HEK293 (cell line): ENCODE measurements around the gene EFCAB5.

ENCODE experiments used
- CTCF ChIP-seq: fragments of 450-650 bp; formaldehyde crosslinking; IDR thresholded peaks from 2 replicates; pipeline ENCODE4 v1.5.1; 2016; ENCODE audit warnings: missing biosample characterization, missing genetic modification characterization
- KLF1 ChIP-seq: fragments of 450-650 bp; formaldehyde crosslinking; IDR thresholded peaks from 2 replicates; pipeline ENCODE4 v1.5.1; 2016; ENCODE audit warnings: missing biosample characterization, missing genetic modification characterization
- ZBTB8A ChIP-seq: fragments of 450-650 bp; formaldehyde crosslinking; IDR thresholded peaks from 2 replicates; pipeline ENCODE4 v1.5.1; 2016; ENCODE audit warnings: missing biosample characterization, missing genetic modification characterization
- ZNF121 ChIP-seq: fragments of 450-650 bp; formaldehyde crosslinking; IDR thresholded peaks from 2 replicates; pipeline ENCODE4 v1.5.1; 2016; ENCODE audit warnings: missing biosample characterization, missing genetic modification characterization
- ZNF169 ChIP-seq: fragments of 450-650 bp; formaldehyde crosslinking; IDR thresholded peaks from 2 replicates; pipeline ENCODE4 v1.5.1; 2016; ENCODE audit warnings: missing biosample characterization, missing genetic modification characterization
- ZSCAN18 ChIP-seq: fragments of 450-650 bp; formaldehyde crosslinking; IDR thresholded peaks from 2 replicates; pipeline ENCODE4 v1.5.1; 2016; ENCODE audit warnings: missing biosample characterization, missing genetic modification characterization

GRCh38 chr17:30153463-30153862, 212.0 kb downstream of the EFCAB5 start:
- TF ChIP-seq ZNF121 (tag by site-specific recombination) (no peak), ZSCAN18 (tag by site-specific recombination) (no peak), CTCF (tag by site-specific recombination) (no peak), ZNF169 (tag by site-specific recombination) (no peak), ZBTB8A (tag by site-specific recombination) (no peak), KLF1 (no peak)
